Psoas muscle (tissue), 8 donors: ENCODE measurements around the gene SYVN1. TPM values are rescaled to one million over a fixed set of nuclear protein-coding genes. Genes with fewer than 3 reads are reported as not detected.

Experiments used
- ATAC-seq, 4 donors: fragments of 200-7000 bp; cut with Tn5 transposase; one replicate each; pipeline ENCODE4 v1.9.1; 2020; ENCODE audit warnings: moderate library complexity in 3 of 4, mild to moderate bottlenecking in 2 of 4
- DNase-seq, 2 donors: peaks; one replicate each; pipeline ENCODE4 v3.0.0-alpha.2; 2020
- H3K27ac ChIP-seq: fragments of 200-600 bp; one replicate; pipeline ENCODE4 v1.8.0; 2022
- H3K27me3 ChIP-seq, 3 donors: fragments of 200-600 bp in 1 of 3; one replicate each; pipeline versions ENCODE4 v1.6.1 to v1.8.0; 2013 to 2022; ENCODE audit warnings: low read length in 2 of 3, mild to moderate bottlenecking in 2 of 3, moderate library complexity in 1 of 3; ENCODE audit not compliant: insufficient read depth in 3 of 3
- H3K36me3 ChIP-seq, 2 donors: fragments of 200-600 bp in 1 of 2; one replicate each; pipeline versions ENCODE4 v1.6.1 to v1.8.0; 2013 to 2022; ENCODE audit warnings: low read depth in 1 of 2, mild to moderate bottlenecking in 1 of 2, moderate library complexity in 1 of 2; ENCODE audit not compliant: insufficient read depth in 1 of 2
- H3K4me1 ChIP-seq: fragments of 200-600 bp; one replicate; pipeline ENCODE4 v1.8.0; 2022
- H3K4me3 ChIP-seq: fragments of 200-600 bp; one replicate; pipeline ENCODE4 v1.8.0; 2022; ENCODE audit warnings: mild to moderate bottlenecking
- H3K9me3 ChIP-seq: fragments of 200-600 bp; one replicate; pipeline ENCODE4 v1.8.0; 2022
- WGBS, 3 donors: extraction: QIAGEN DNeasy Blood & Tissue Kit; methylation state at CpG; one replicate each; pipeline versions ENCODE4 v1.1.6 to v1.1.7; 2013; 5-methylcytosine and 5-hydroxymethylcytosine counted together
- intact Hi-C, 2 donors: fragments of 100-400 bp; cut with DNase I; formaldehyde crosslinking; loops; one replicate each; pipeline versions ENCODE4 v1.11.0 to v1.14.2; 2022
- polyA plus RNA-seq, 3 donors: library from polyadenylated mRNA; stranded (reverse); fragments of 200-250 nt; gene quantifications; one replicate each; pipeline ENCODE4 v1.2.3, GENCODE V29; 2013
- total RNA-seq, 4 donors: library from RNA; stranded (reverse); fragmentation: NEBNext Ultra II Directional in 2 of 4; extraction: Animal tissue kit (Norgen Biotek cat#: 25700) in 2 of 4; gene quantifications; one replicate each; pipeline versions ENCODE4 v1.2.1 to v1.2.4, GENCODE V29; 2021 to 2023
- TF ChIP-seq, protein P1 (sequence below): fragments of 200-600 bp; IDR thresholded peaks from one replicate; pipeline ENCODE4 v1.8.0; 2022; ENCODE audit warnings: antibody characterized with exemption
- donor health status: healthy with polysubstance abuse.
- donor health status: DM: no; HTN: no; CAD: no; lungs with moderate emphysema.
- donor health status: Bipolar disorder and iron deficiency.
- donor health status: healthy.
- donor health status: DM: yes; HTN: yes; CAD: no.
- donor health status: DM: no; HTN: no; CAD: no.
- donor health status: DM: no; HTN: no; CAD: no.
- donor health status: DM: yes; HTN: yes; CAD: no.

The SYVN1 gene
- total and polyA plus RNA-seq, 7 donors = 20.2 to 56.1 (median 29.3) TPM

- no peaks in the 10 kb centered on the region for H3K9me3 ChIP-seq
- TF ChIP-seq, protein P1, sequence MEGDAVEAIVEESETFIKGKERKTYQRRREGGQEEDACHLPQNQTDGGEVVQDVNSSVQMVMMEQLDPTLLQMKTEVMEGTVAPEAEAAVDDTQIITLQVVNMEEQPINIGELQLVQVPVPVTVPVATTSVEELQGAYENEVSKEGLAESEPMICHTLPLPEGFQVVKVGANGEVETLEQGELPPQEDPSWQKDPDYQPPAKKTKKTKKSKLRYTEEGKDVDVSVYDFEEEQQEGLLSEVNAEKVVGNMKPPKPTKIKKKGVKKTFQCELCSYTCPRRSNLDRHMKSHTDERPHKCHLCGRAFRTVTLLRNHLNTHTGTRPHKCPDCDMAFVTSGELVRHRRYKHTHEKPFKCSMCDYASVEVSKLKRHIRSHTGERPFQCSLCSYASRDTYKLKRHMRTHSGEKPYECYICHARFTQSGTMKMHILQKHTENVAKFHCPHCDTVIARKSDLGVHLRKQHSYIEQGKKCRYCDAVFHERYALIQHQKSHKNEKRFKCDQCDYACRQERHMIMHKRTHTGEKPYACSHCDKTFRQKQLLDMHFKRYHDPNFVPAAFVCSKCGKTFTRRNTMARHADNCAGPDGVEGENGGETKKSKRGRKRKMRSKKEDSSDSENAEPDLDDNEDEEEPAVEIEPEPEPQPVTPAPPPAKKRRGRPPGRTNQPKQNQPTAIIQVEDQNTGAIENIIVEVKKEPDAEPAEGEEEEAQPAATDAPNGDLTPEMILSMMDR = no peak
- H3K36me3 ChIP-seq = no peaks in the 10 kb centered on the region
- no peak overlapping the region for H3K27ac ChIP-seq
- no peak for ATAC-seq
- H3K4me1 ChIP-seq = no peaks in the 10 kb centered on the region
- H3K4me3 ChIP-seq = no peak overlapping the region
- intact Hi-C loops = no loop called here
- 68 to 71% (median 68%) methylated on average over 11 of the region's 11 CpGs for WGBS, 3 donors
- peaks cover 0 to 1% (median 0%) of the 10 kb centered on the region in 3 donors for H3K27me3 ChIP-seq
- no peak for DNase-seq
Observed at GRCh38 chr11:65169164-65169641, 34.9 kb upstream of the SYVN1 start.

GRCh38 chr11:65167656-65168055 is 33.3 kb upstream of the SYVN1 start:
- no peaks in the 10 kb centered on the region for H3K4me1 ChIP-seq
- no peak for ATAC-seq
- DNase-seq = no peak
- 87 to 93% (median 88%) methylated on average over 3 of the region's 3 CpGs for WGBS, 3 donors
- H3K36me3 ChIP-seq = no peaks in the 10 kb centered on the region
- H3K4me3 ChIP-seq = no peak overlapping the region
- no peaks in the 10 kb centered on the region for H3K27me3 ChIP-seq
- TF ChIP-seq, protein P1 = no peak
- no peak overlapping the region for H3K27ac ChIP-seq
- intact Hi-C loops = no loop called here
- no peaks in the 10 kb centered on the region for H3K9me3 ChIP-seq

- WGBS, 3 donors = 90 to 94% (median 90%) methylated on average over 3 of the region's 3 CpGs
- TF ChIP-seq, protein P1 = no peak
- no peak for DNase-seq
- no peak for ATAC-seq
- no peaks in the 10 kb centered on the region for H3K9me3 ChIP-seq
- no peak overlapping the region for H3K4me3 ChIP-seq
- no peak overlapping the region for H3K27ac ChIP-seq
- H3K27me3 ChIP-seq = no peaks in the 10 kb centered on the region
- H3K4me1 ChIP-seq = no peaks in the 10 kb centered on the region
- intact Hi-C loops = no loop called here
- H3K36me3 ChIP-seq = no peaks in the 10 kb centered on the region
Observed at GRCh38 chr11:65166893-65167292, 32.6 kb upstream of the SYVN1 start.

- WGBS, 3 donors = 46 to 55% (median 48%) methylated on average over 31 of the region's 31 CpGs
Observed at GRCh38 chr11:65165410-65166317, 31.3 kb upstream of the SYVN1 start.

More at GRCh38 chr11:65165410-65166317, 31.3 kb upstream of the SYVN1 start:
- Histone ChIP-seq H3K27me3 (no peaks in the 10 kb centered on the region), H3K27ac (no peak overlapping the region), H3K9me3 (no peaks in the 10 kb centered on the region), H3K4me3 (peak overlapping the region; percentile 50), H3K36me3 (no peaks in the 10 kb centered on the region), H3K4me1 (no peaks in the 10 kb centered on the region)
- TF ChIP-seq, protein P1 = no peak
- ATAC-seq (no peak), DNase-seq (no peak)
- intact Hi-C loops = no loop called here
